H1 (cell line): ENCODE results near the gene FAM53B. TPM values are rescaled to one million over a fixed set of nuclear protein-coding genes. Genes with fewer than 3 reads are reported as not detected.

ENCODE experiments used
- CTCF ChIA-PET: fragments of 300-600 bp; sonication (Branson Sonifier 250); formaldehyde crosslinking; loops from one replicate; lab custom pipeline; 2021; ENCODE audit not compliant: partially characterized antibody; lab: Charles Lee
- POLR2A ChIA-PET: fragments of 300-600 bp; sonication (Branson Sonifier 250); formaldehyde crosslinking; loops from one replicate; lab custom pipeline; 2021; ENCODE audit warnings: inconsistent platforms; ENCODE audit not compliant: partially characterized antibody; lab: Charles Lee
- DNase-seq, 2 experiments: peaks; one replicate each; pipeline versions ENCODE4 v3.0.0 to v3.0.0-alpha.2; 2010 to 2022; ENCODE audit warnings: low spot score in 2 of 2, low read depth in 1 of 2, mixed read lengths in 1 of 2
- FAIRE-seq: peaks from 2 replicates; lab custom pipeline; 2011; peaks lifted over from hg19 to GRCh38; lab: Jason Lieb, UNC
- H2AFZ ChIP-seq: 2 replicates; pipeline ENCODE4 v1.8.1; 2012; ENCODE audit warnings: low read length, inconsistent platforms
- H2AK5ac ChIP-seq: 2 replicates; pipeline ENCODE4 v1.6.1; 2013; ENCODE audit warnings: low read depth, low read length
- H2BK120ac ChIP-seq: replicated peaks from 2 replicates; pipeline ENCODE3; 2013; ENCODE audit warnings: low read depth, low read length, inconsistent platforms
- H2BK12ac ChIP-seq: 2 replicates; pipeline ENCODE4 v1.6.1; 2013; ENCODE audit warnings: low read depth, low read length
- H2BK15ac ChIP-seq: 2 replicates; pipeline ENCODE4 v1.6.1; 2013; ENCODE audit warnings: low read length
- H2BK20ac ChIP-seq: 2 replicates; pipeline ENCODE4 v1.6.1; 2013; ENCODE audit warnings: low read length
- H2BK5ac ChIP-seq: 2 replicates; pipeline ENCODE4 v1.6.1; 2013; ENCODE audit warnings: low read depth, low read length
- H3K14ac ChIP-seq: 2 replicates; pipeline ENCODE4 v1.6.1; 2013; ENCODE audit warnings: inconsistent platforms; ENCODE audit not compliant: insufficient read length
- H3K18ac ChIP-seq: 2 replicates; pipeline ENCODE4 v1.6.1; 2013; ENCODE audit warnings: low read length; ENCODE audit errors: extremely low read depth
- H3K23ac ChIP-seq: 2 replicates; pipeline ENCODE4 v1.6.1; 2013; ENCODE audit warnings: inconsistent platforms; ENCODE audit not compliant: insufficient read length
- H3K23me2 ChIP-seq: 2 replicates; pipeline ENCODE4 v1.6.1; 2013; ENCODE audit warnings: low read depth, low read length
- H3K27ac ChIP-seq: 2 replicates; pipeline ENCODE4 v1.6.1; 2011; ENCODE audit warnings: low read depth, low read length, inconsistent platforms
- H3K27me3 ChIP-seq, 4 experiments: replicated peaks in 1 of 4; 1 replicate in 1 of 4; 2 replicates in 3 of 4; pipeline versions ENCODE4 v1.6.1 to v1.8.1; 2011 to 2013; ENCODE audit warnings: low read length in 3 of 4, mild to moderate bottlenecking in 3 of 4, inconsistent platforms in 2 of 4, mixed read lengths in 2 of 4, moderate library complexity in 1 of 4; ENCODE audit not compliant: control insufficient read depth in 3 of 4, insufficient read depth in 3 of 4; ENCODE audit errors: extremely low read depth in 1 of 4
- H3K36me3 ChIP-seq, 4 experiments: 2 replicates each; pipeline versions ENCODE4 v1.6.1 to v1.8.1; 2011 to 2013; ENCODE audit warnings: mild to moderate bottlenecking in 4 of 4, low read length in 3 of 4, moderate library complexity in 2 of 4, control low read depth in 1 of 4, inconsistent platforms in 1 of 4; ENCODE audit not compliant: insufficient read depth in 4 of 4, control insufficient read depth in 2 of 4
- H3K4ac ChIP-seq: replicated peaks from 2 replicates; pipeline ENCODE3; 2013; ENCODE audit warnings: low read length, low read depth, mixed read lengths, inconsistent platforms; ENCODE audit not compliant: insufficient read length
- H3K4me1 ChIP-seq, 4 experiments: replicated peaks in 1 of 4; 1 replicate in 1 of 4; 2 replicates in 3 of 4; pipeline versions ENCODE4 v1.6.1 to v1.8.1; 2011 to 2013; ENCODE audit warnings: low read length in 3 of 4, inconsistent platforms in 2 of 4, mixed read lengths in 1 of 4; ENCODE audit not compliant: insufficient read depth in 4 of 4, control insufficient read depth in 3 of 4
- H3K4me2 ChIP-seq, 2 experiments: 2 replicates each; pipeline versions ENCODE4 v1.6.1 to v1.8.1; 2011 to 2013; ENCODE audit warnings: low read depth in 2 of 2, low read length in 2 of 2, control low read depth in 1 of 2, inconsistent platforms in 1 of 2, mild to moderate bottlenecking in 1 of 2; ENCODE audit not compliant: insufficient read depth in 1 of 2
- H3K4me3 ChIP-seq, 4 experiments: fragments of 200-600, 300-600 bp in 1 of 4; sonication (generic), shearing (Covaris generic), sonication (Bioruptor Twin) in 1 of 4; 2 replicates each; pipeline versions ENCODE4 v1.5.1 to v1.8.1; 2011 to 2016; ENCODE audit warnings: low read length in 4 of 4, low read depth in 3 of 4, control low read depth in 2 of 4, inconsistent platforms in 2 of 4, mild to moderate bottlenecking in 2 of 4, mixed read lengths in 1 of 4, moderate library complexity in 1 of 4; ENCODE audit not compliant: insufficient read depth in 2 of 4; ENCODE audit errors: extremely low read depth in 1 of 4
- H3K56ac ChIP-seq: replicated peaks from 2 replicates; pipeline ENCODE3; 2013; ENCODE audit warnings: low read depth, mild to moderate bottlenecking, mixed read lengths, low read length, inconsistent platforms; ENCODE audit not compliant: insufficient read length
- H3K79me1 ChIP-seq: 2 replicates; pipeline ENCODE4 v1.6.1; 2013; ENCODE audit warnings: low read depth, low read length, control low read depth
- H3K79me2 ChIP-seq, 2 experiments: 2 replicates each; pipeline versions ENCODE4 v1.6.1 to v1.8.1; 2012 to 2013; ENCODE audit warnings: low read length in 2 of 2, mild to moderate bottlenecking in 2 of 2, inconsistent platforms in 1 of 2; ENCODE audit not compliant: insufficient read depth in 2 of 2, control insufficient read depth in 1 of 2
- H3K9ac ChIP-seq, 4 experiments: replicated peaks in 1 of 4; 1 replicate in 1 of 4; 2 replicates in 3 of 4; pipeline versions ENCODE4 v1.6.1 to v1.8.1; 2011 to 2013; ENCODE audit warnings: low read depth in 3 of 4, low read length in 3 of 4, control low read depth in 2 of 4, mild to moderate bottlenecking in 2 of 4, moderate library complexity in 2 of 4, inconsistent platforms in 1 of 4; ENCODE audit errors: extremely low read depth in 1 of 4
- H3K9me3 ChIP-seq, 2 experiments: 2 replicates each; pipeline versions ENCODE4 v1.6.1 to v1.8.1; 2012 to 2013; ENCODE audit warnings: mild to moderate bottlenecking in 2 of 2, moderate library complexity in 2 of 2, control low read depth in 1 of 2, inconsistent platforms in 1 of 2, low read depth in 1 of 2, low read length in 1 of 2, mixed read lengths in 1 of 2; ENCODE audit not compliant: insufficient read depth in 2 of 2
- H4K20me1 ChIP-seq, 2 experiments: replicated peaks in 1 of 2; 2 replicates each; pipeline versions ENCODE3 to v1.8.1; 2011 to 2013; ENCODE audit warnings: inconsistent platforms in 2 of 2, low read length in 2 of 2, mild to moderate bottlenecking in 1 of 2; ENCODE audit not compliant: insufficient read depth in 2 of 2, control insufficient read depth in 1 of 2
- H4K5ac ChIP-seq: 2 replicates; pipeline ENCODE4 v1.6.1; 2013; ENCODE audit warnings: low read length, low read depth, mixed read lengths, inconsistent platforms; ENCODE audit not compliant: insufficient read length
- H4K8ac ChIP-seq: 2 replicates; pipeline ENCODE4 v1.8.0; 2013; ENCODE audit warnings: mild to moderate bottlenecking, moderate library complexity, low read length, inconsistent platforms; ENCODE audit not compliant: insufficient read depth; ENCODE audit errors: extremely low read depth
- H4K91ac ChIP-seq: replicated peaks from 2 replicates; pipeline ENCODE3; 2013; ENCODE audit warnings: low read length, mixed read lengths, inconsistent platforms; ENCODE audit not compliant: insufficient read length
- ASH2L ChIP-seq: fragments of 200-600, 300-600 bp; sonication (generic); IDR thresholded peaks from one replicate; pipeline ENCODE4 v1.7.1; 2017; ENCODE audit warnings: low read length
- BACH1 ChIP-seq: IDR thresholded peaks from 2 replicates; pipeline ENCODE4 v1.6.1; 2012; ENCODE audit warnings: low read length, improper control_type of control experiment
- CHD1 ChIP-seq: IDR thresholded peaks from 2 replicates; pipeline ENCODE4 v1.6.1; 2012; ENCODE audit warnings: low read depth, low read length, improper control_type of control experiment
- CTCF ChIP-seq, 3 experiments: IDR thresholded peaks; 1 replicate in 2 of 3; 2 replicates in 1 of 3; pipeline versions ENCODE4 v1.5.1 to v1.6.1; 2011; ENCODE audit warnings: low read length in 3 of 3, mild to moderate bottlenecking in 3 of 3, inconsistent platforms in 2 of 3, low read depth in 1 of 3, moderate library complexity in 1 of 3; ENCODE audit not compliant: insufficient read depth in 1 of 3; ENCODE audit errors: control extremely low read depth in 1 of 3
- EZH2 ChIP-seq: fragments of 200-600 bp; sonication (generic); IDR thresholded peaks from 2 replicates; pipeline ENCODE4 v1.7.1; 2012; ENCODE audit warnings: low read depth, mild to moderate bottlenecking, moderate library complexity, low read length, inconsistent platforms; ENCODE audit not compliant: severe bottlenecking
- GTF2F1 ChIP-seq: IDR thresholded peaks from 2 replicates; pipeline ENCODE4 v1.6.1; 2012; ENCODE audit warnings: low read depth, low read length, improper control_type of control experiment, borderline replicate concordance
- KDM1A ChIP-seq: fragments of 200-600, 300-600 bp; sonication (generic); IDR thresholded peaks from 2 replicates; pipeline ENCODE4 v1.7.1; 2016; ENCODE audit warnings: mild to moderate bottlenecking, low read length, borderline replicate concordance
- MAFK ChIP-seq: IDR thresholded peaks from 2 replicates; pipeline ENCODE4 v1.6.1; 2012; ENCODE audit warnings: low read depth, mild to moderate bottlenecking, improper control_type of control experiment, low read length
- RFX5 ChIP-seq: IDR thresholded peaks from 2 replicates; pipeline ENCODE4 v1.6.1; 2011; ENCODE audit warnings: low read depth, low read length, improper control_type of control experiment, borderline replicate concordance
- TAF1 ChIP-seq: IDR thresholded peaks from 2 replicates; pipeline ENCODE4 v1.6.1; 2011; ENCODE audit warnings: mild to moderate bottlenecking, low read depth, low read length
- TAF7 ChIP-seq: optimal IDR thresholded peaks from 2 replicates; pipeline ENCODE3; 2011; ENCODE audit warnings: low read depth, mild to moderate bottlenecking, inconsistent platforms, low read length, moderate library complexity, borderline replicate concordance
- TCF12 ChIP-seq: IDR thresholded peaks from 2 replicates; pipeline ENCODE4 v1.6.1; 2011; ENCODE audit warnings: low read depth, mild to moderate bottlenecking, low read length
- WGBS, 2 experiments: shearing (Covaris generic) in 1 of 2; methylation state at CpG; one replicate each; pipeline versions ENCODE4 v1.1.6 to v1.1.7; 2013 to 2015; ENCODE audit warnings: low lambda C conversion rate in 2 of 2, mixed read lengths in 2 of 2, inconsistent platforms in 1 of 2, low coverage in 1 of 2, missing lambda C conversion rate in 1 of 2; ENCODE audit not compliant: insufficient replicate concordance in 2 of 2, insufficient coverage in 1 of 2, insufficient read length in 1 of 2; ENCODE audit errors: extremely low coverage in 1 of 2, missing lambda C conversion rate in 1 of 2; 5-methylcytosine and 5-hydroxymethylcytosine counted together
- polyA plus RNA-seq, 7 experiments: library from polyadenylated mRNA; depleted of rRNA in 3 of 7; stranded (reverse) in 5 of 7; unstranded in 2 of 7; fragments of >200 nt in 5 of 7; fragments of 200-250 nt in 2 of 7; gene quantifications; 1 replicate in 5 of 7; 2 replicates in 1 of 7; 4 replicates in 1 of 7; pipeline versions ENCODE4 v1.2.1 to v1.2.3, GENCODE V29; 2011 to 2013; ENCODE audit warnings: missing spikeins in 2 of 7, mixed read lengths in 2 of 7
- total RNA-seq: library from RNA; stranded (reverse); fragmentation: NEBNext Ultra II Directional; extraction: Animal tissue kit (Norgen Biotek cat#: 25700); gene quantifications from 2 replicates; pipeline ENCODE4 v1.2.1, GENCODE V29; 2021

Gene FAM53B
- total and polyA plus RNA-seq, 2 of the 8 experiments (the other 6 are each of a cell fraction or from before 2014, with no cell fraction given): 5.3 to 14.4 TPM

GRCh38 chr10:124697443-124697836, 46.7 kb downstream of the FAM53B start:
- no peak overlapping the region for H3K27ac ChIP-seq
- TF ChIP-seq CTCF (IDR thresholded peaks at IDR 0.05; ENCODE audit: control extremely low read depth in 1 of 3, insufficient read depth in 1 of 3, low read depth in 1 of 3, low read length in 3 of 3) (no peak), TAF1 (no peak), TAF7 (no peak), BACH1 (no peak), CHD1 (no peak), ASH2L (no peak), TCF12 (no peak), GTF2F1 (no peak), KDM1A (no peak), RFX5 (no peak), EZH2 (no peak), MAFK (no peak)

More at GRCh38 chr10:124697443-124697836, 46.7 kb downstream of the FAM53B start:
- Histone ChIP-seq H3K18ac (no peak overlapping the region), H2AK5ac (no peak overlapping the region), H2BK120ac (no peak overlapping the region), H2BK12ac (no peak overlapping the region), H4K5ac (no peak overlapping the region), H3K27me3 (no peaks in the 10 kb centered on the region), H3K9me3 (no peaks in the 10 kb centered on the region), H3K4ac (no peak overlapping the region), H3K23ac (no peak overlapping the region), H2BK15ac (no peak overlapping the region), H3K36me3 (0 out of 8 replicates have a peak, but pooled peaks cover 0 to 3% (median 0%) of the 10 kb centered on the region in 4 experiments), H3K9ac (no peak overlapping the region), H3K79me2 (no peaks in the 10 kb centered on the region), H2AFZ (no peak overlapping the region), H3K79me1 (peaks cover 3% of the 10 kb centered on the region; the same call in 1 of the 2 replicates), H3K14ac (no peak overlapping the region), H3K4me1 (peaks cover 0 to 4% (median 1%) of the 10 kb centered on the region in 4 experiments; a peak in 4 of 7 replicates), H3K4me3 (no peak overlapping the region), H4K91ac (no peak overlapping the region), H2BK5ac (peak overlapping the region; percentile 49; the same call in 1 of the 2 replicates), H3K4me2 (no peak overlapping the region), H3K23me2 (no peaks in the 10 kb centered on the region), H2BK20ac (no peak overlapping the region), H4K8ac (no peak overlapping the region), H3K56ac (no peak overlapping the region), H4K20me1 (peaks cover 3 to 5% of the 10 kb centered on the region in 2 experiments)
- 91% methylated on average over 8 of the region's 8 CpGs; no CpG with 5 or more reads in 1 of the 2 experiments for WGBS, 2 experiments
- no peak for DNase-seq
- FAIRE-seq: no peak
- POLR2A ChIA-PET: interaction anchor here (1.3 kb wide), 1 partner anchor 13 kb away, joined by 4 read pairs; no protein-coding TSS in a partner anchor
- CTCF ChIA-PET: interaction anchor here (0.5 to 2.8 kb wide), 10 partner anchors 9 to 213 kb away, joined by 3 to 14 read pairs (median 4); no protein-coding TSS in a partner anchor
